ENCODE data around the gene CCDC86.
"Not testable (repeated sequence)": the region's sequence is repeated elsewhere in the genome, so short reads cannot be mapped to it uniquely, and the experiment has no call there.

CCDC86 gene

DNA sequence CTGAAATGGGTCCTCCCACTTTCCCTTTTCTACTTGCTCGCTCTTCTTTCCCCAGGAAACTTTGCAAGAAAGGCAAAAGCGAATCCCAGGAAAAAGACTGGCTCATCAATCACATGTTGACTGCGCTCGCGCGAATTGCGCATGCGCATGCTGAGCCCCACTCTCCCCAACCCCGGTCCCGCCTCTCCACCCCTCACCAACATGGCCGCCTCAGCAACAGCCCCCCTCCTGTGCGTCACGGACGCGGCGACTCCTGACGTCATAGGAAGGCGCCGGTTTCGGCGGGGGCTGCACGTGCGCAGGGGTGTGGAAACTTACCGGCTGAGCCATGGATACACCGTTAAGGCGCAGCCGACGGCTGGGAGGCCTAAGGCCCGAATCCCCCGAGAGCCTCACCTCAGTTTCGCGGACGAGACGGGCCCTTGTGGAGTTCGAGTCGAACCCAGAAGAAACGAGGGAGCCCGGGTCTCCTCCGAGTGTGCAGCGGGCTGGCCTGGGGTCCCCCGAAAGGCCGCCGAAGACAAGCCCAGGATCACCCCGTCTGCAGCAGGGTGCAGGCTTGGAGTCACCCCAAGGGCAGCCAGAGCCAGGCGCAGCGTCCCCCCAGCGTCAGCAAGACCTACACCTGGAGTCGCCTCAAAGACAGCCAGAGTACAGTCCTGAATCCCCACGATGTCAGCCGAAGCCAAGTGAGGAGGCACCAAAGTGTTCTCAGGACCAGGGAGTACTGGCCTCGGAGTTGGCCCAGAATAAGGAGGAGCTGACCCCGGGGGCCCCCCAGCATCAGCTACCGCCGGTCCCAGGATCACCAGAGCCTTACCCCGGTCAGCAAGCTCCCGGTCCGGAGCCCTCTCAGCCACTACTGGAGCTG lies at the start of gene CCDC86:
Gene CCDC86 (plus strand): TSS at position 317 of the 871 bp plus-strand sequence. CDS start 12 bp downstream, at position 329.
- peak within 1 kb of the TSS; percentile 86 for H3K4me3 ChIP-seq (ENCODE audit: low read depth, low read length)

DNA sequence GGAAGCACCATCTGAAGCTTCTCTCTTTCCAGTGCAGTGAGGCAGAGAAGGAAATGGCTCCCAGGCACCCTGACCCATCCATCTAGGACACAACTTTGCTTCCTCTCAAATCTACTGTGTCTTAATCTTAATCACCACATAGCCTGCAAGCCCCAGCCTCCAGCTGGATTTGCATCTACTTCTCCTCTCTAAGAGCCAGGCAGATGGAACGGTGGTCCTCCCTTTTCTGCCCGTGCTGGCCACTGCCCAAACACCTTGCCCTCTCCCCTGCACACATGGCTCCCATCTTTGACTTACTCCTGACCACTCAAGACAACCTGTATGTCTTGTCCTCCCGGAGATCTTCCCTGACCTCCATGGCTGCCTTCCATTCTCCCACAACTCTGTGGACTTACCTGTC lies 49.4 kb upstream of the CCDC86 start:
- H3K4me3 ChIP-seq (ENCODE audit: low read depth, low read length) = no peak overlapping the region

- H3K4me3 ChIP-seq (ENCODE audit: low read depth, low read length) = no peak overlapping the region
These were observed 46.6 kb upstream of the CCDC86 start for GRCh38 chr11:60795291-60795690.

- no peak overlapping the region for H3K4me3 ChIP-seq (ENCODE audit: low read depth, low read length)
These were observed 43.9 kb upstream of the CCDC86 start for GRCh38 chr11:60797846-60798630.

DNA sequence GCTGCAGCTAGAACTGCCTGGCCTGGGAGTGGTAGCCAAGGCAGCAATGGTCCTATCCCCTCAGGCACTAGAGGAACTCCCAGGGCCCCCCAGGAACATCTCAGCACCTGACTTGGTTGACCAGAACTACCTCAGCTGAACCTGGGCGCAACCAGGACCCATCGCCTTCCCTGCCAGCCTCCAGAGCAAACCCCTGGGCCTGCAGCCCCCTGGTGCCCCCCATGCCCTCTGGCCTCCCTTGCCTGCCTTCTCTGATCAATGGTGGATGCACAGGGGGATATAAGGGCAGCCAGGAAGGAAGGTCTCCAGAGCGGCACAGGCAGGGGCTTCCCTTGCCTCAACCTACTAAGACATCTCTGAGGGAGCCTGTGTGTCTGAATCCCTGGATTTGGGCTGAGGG lies 43.3 kb upstream of the CCDC86 start:
- no peak overlapping the region for H3K4me3 ChIP-seq (ENCODE audit: low read depth, low read length)

DNA sequence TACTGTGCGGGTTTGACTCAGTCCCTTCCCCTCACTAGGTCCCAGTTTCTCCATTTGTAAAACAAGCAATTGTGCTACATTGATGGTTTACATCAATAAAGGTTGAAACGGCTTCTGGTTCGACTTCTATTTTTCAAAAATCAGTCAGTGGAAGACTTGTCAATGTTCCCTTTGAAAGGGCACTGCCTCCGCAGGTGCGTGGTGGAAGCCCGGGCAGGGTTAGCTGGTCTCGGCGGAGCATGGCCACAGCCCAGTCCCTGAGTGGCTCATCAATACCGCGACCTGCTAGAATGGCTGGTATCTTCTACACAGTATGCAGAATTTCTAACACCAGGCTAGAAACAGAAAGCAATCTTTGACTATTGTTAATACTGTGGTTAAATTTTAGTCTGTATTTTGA lies 40.7 kb upstream of the CCDC86 start:
- no peak overlapping the region for H3K4me3 ChIP-seq (ENCODE audit: low read depth, low read length)

GRCh38 chr11:60803273-60803936 lies 38.5 kb upstream of the CCDC86 start:
- H3K4me3 ChIP-seq (ENCODE audit: low read depth, low read length) = no peak overlapping the region

DNA sequence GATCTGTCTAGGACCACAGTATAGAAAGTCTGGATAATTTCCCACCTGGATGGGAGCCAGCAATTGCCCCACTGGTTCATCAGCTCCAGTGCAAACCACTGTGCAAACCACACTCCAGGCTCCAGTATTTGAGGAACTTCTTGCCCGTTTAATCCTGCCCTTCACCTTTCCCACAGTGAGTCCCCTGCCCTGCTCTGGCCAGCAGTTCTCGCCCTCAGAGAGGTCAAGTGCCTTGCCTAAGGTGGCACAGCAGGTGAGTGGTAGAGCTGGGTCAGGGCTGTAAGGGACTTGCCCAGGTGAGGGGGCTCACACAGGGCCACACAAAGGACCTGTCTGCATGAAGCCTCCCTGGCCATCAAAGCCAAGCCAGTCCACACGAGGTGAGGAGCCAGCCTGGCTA lies 32.7 kb upstream of the CCDC86 start:
- no peak overlapping the region for H3K4me3 ChIP-seq (ENCODE audit: low read depth, low read length)

DNA sequence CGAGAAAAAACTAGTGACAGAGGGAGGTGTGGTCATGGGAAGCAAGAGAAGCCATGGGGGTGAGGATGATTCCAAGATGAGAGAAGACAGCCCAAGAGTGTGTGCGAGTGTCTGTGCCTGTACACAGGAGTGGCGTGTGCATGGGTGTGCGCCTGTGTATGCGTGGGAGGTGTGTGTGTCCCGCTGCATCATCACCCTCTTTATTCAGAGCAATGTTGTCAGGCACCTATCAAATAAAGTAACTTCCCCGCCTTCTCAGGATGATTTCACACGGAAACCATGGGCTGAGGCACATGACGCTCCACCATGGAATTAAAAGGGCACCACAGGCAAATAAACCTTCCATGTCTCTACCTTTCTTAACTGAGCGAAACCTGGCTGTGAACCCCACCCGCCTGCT lies 32.2 kb upstream of the CCDC86 start:
- H3K4me3 ChIP-seq (ENCODE audit: low read depth, low read length) = no peak overlapping the region

GRCh38 chr11:60810151-60810550 lies 31.8 kb upstream of the CCDC86 start:
- H3K4me3 ChIP-seq (ENCODE audit: low read depth, low read length) = no peak overlapping the region

- no peak overlapping the region for H3K4me3 ChIP-seq (ENCODE audit: low read depth, low read length)
These were observed 31.3 kb upstream of the CCDC86 start for GRCh38 chr11:60810569-60810968.

- H3K4me3 ChIP-seq (ENCODE audit: low read depth, low read length) = no peak overlapping the region
These were observed 28.6 kb upstream of the CCDC86 start for GRCh38 chr11:60813324-60813723.

GRCh38 chr11:60814112-60814511 lies 27.8 kb upstream of the CCDC86 start:
- no peak overlapping the region for H3K4me3 ChIP-seq (ENCODE audit: low read depth, low read length)

DNA sequence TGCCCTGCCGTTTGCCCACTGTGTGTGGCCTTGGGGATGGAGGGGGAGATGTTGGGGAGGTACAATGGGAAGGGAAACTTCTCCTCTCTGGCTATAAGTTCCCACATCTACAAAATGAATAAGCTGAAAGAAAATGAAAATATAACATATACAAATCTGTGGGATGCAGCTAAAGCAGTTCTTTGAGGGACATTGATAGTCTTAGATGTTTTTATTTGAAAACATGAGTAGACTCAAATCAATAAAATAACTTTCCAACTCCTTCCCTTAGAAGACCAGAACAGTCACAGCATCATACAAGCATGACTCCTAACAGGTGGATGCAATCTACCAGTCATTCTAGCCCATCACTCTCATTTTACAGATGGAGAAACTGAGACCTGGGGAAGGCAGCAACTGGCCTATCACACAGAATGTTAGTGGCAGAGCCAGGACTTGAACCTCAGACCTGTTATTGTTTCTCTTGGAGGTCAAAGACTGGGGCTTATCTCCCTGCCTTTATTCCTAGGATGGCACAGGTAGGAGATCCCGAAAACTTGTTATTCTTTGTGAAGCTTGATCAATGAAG lies 25.2 kb upstream of the CCDC86 start:
- H3K4me3 ChIP-seq (ENCODE audit: low read depth, low read length) = no peak overlapping the region

GRCh38 chr11:60818057-60818456 lies 23.9 kb upstream of the CCDC86 start:
- no peak overlapping the region for H3K4me3 ChIP-seq (ENCODE audit: low read depth, low read length)

DNA sequence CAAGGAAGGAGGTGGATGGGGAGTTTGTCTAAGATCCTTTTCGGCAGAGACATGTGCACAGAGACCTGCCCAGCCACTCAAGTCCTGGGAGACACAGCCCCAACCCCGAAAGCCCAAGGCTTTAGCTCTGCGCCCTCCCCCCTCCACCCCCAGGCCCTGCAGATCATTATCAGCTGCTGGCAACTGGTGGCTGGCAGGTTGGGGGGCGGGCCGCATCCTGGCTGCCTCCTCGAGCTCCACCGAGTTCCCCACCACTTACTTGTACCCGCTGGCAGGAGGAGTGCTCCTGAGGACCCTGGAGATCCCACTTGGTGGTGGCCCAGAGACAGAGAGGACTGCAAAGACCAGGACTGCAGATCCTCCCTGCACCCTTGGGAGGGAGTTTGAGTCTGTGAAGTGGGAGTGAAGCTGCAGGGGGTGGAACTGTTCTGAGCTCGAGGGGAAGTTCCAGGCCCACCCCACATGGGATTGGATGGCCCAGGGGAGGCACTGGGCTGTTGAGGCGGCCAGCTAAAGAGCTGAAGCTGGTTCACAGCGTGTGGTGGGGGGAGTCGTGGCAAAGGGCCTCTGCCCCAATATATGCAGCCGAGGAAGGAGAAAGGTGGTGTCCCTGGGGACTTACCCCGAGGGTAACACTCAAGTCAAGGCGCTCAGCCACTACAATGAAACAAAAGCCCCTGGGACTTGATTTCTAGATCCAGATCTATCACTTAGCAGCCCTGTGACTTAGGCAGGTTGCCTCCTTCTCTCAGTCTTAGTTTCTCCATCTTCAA lies 19.9 kb upstream of the CCDC86 start:
- H3K4me3 ChIP-seq (ENCODE audit: low read depth, low read length) = no peak overlapping the region

- not testable (repeated sequence) for H3K4me3 ChIP-seq (ENCODE audit: low read depth, low read length)
These were observed 18.1 kb upstream of the CCDC86 start for GRCh38 chr11:60823745-60824306.

- H3K4me3 ChIP-seq (ENCODE audit: low read depth, low read length) = no peak overlapping the region
These were observed 16.8 kb upstream of the CCDC86 start for GRCh38 chr11:60825118-60825517.

DNA sequence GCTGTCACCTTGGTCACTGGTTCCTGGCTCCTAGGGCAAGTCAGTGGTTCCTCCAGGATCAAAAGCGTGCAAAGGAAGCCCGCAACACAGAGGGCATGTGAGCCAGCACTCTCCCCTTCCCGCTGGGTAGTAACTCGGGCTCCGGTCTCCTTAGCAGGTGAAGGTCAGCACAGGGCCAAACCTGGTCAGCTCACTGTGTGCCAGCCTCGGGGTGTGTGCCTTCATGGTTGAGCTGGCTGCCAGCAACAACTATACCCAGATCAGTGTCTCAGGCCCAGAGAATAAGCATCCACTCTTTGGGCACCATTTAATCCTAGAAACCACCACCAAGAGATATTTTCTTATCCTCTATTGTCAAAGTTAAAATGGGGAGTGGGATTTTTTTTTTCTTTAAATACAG lies 16.1 kb upstream of the CCDC86 start:
- H3K4me3 ChIP-seq (ENCODE audit: low read depth, low read length) = no peak overlapping the region

DNA sequence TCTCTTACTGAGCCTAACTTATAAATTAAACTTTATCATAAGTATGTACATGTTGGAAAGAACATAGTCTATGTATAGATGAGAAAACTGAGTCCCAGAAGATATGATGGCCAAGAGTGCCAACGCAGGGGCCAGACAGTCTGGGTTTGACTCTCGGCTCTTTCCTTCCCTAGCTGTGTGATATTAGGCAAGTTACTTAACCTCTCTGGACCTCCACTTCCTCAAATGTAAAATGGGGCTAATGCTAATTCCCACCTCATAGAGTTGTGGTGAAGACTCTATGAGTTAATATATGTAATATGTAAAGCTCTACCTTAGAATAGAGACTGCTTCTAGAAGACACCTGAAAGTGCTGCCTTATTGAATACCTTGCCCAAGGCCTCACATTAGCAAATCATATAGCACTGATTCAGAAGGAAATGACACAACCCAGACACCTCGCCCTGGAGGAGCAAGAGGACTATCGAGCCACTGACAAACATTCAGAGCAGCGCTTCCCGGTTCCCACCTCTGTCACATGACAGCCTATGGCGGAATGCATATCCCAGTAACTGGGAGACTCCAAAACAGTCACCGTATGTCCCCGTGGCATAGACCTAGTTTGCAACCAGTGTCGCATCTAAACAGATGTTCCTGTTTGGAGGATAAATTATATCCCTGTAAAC lies 11.3 kb upstream of the CCDC86 start:
- H3K4me3 ChIP-seq (ENCODE audit: low read depth, low read length) = no peak overlapping the region

Data from iPS-11a (cell line).